Esophagus (tissue), 2 donors: ENCODE data around the gene AGFG1. TPM values are rescaled to one million over a fixed set of nuclear protein-coding genes. Genes with fewer than 3 reads are reported as not detected.

Experiments used
- H3K27ac ChIP-seq, 2 donors: one replicate each; pipeline ENCODE4 v1.5.1; 2013; ENCODE audit warnings: low read depth in 2 of 2, mild to moderate bottlenecking in 2 of 2, inconsistent platforms in 1 of 2, low read length in 1 of 2, moderate library complexity in 1 of 2
- H3K27me3 ChIP-seq, 2 donors: one replicate each; pipeline ENCODE4 v1.6.1; 2013; ENCODE audit warnings: low read length in 2 of 2, control low read depth in 1 of 2, mild to moderate bottlenecking in 1 of 2; ENCODE audit not compliant: insufficient read depth in 2 of 2, control insufficient read depth in 1 of 2
- H3K36me3 ChIP-seq, 2 donors: one replicate each; pipeline ENCODE4 v1.6.1; 2013; ENCODE audit warnings: low read length in 1 of 2; ENCODE audit not compliant: control insufficient read depth in 2 of 2, insufficient read depth in 2 of 2
- H3K4me1 ChIP-seq, 2 donors: one replicate each; pipeline ENCODE4 v1.6.1; 2013; ENCODE audit warnings: low read length in 1 of 2; ENCODE audit not compliant: control insufficient read depth in 2 of 2, insufficient read depth in 2 of 2
- H3K4me3 ChIP-seq, 2 donors: one replicate each; pipeline ENCODE4 v1.5.1; 2013; ENCODE audit warnings: low read length in 2 of 2, mild to moderate bottlenecking in 2 of 2, low read depth in 1 of 2, moderate library complexity in 1 of 2
- H3K9me3 ChIP-seq, 2 donors: one replicate each; pipeline ENCODE4 v1.6.1; 2013; ENCODE audit warnings: mild to moderate bottlenecking in 2 of 2, low read depth in 1 of 2, low read length in 1 of 2, moderate library complexity in 1 of 2; ENCODE audit not compliant: control insufficient read depth in 2 of 2, insufficient read depth in 1 of 2
- WGBS, 2 donors: extraction: QIAGEN DNeasy Blood & Tissue Kit; methylation state at CpG; one replicate each; pipeline ENCODE4 v1.1.7; 2013; 5-methylcytosine and 5-hydroxymethylcytosine counted together
- polyA plus RNA-seq, 2 donors: library from polyadenylated mRNA; stranded (reverse); fragments of 200-250 nt; gene quantifications; one replicate each; pipeline ENCODE4 v1.2.3, GENCODE V29; 2013
- donor health status: healthy with polysubstance abuse.
- donor health status: Bipolar disorder and iron deficiency.

The AGFG1 gene
- polyA plus RNA-seq, 2 donors: 20.3 to 31.2 TPM

DNA sequence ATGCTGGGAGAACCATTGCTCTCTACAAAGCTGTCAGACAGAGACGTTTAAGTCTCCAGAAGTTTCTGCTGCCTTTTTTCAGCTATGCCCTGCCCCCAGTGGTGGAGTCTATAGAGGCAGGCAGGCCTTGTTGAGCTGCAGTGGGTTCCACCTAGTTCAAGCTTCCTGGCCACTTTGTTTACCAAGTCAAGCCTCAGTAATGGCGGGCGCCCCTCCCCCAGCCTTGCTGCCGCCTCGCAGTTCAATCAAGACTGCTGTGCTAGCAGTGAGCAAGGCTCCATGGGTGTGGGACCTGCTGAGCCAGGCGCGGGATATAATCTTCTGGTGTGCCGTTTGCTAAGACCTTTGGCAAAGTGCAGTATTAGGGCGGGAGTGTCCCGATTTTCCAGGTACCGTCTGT is 74.0 kb downstream of the AGFG1 start:
- 94 to 97% methylated on average over 11 of the region's 11 CpGs for WGBS, 2 donors
- peaks cover 0 to 6% of the 10 kb centered on the region in 2 donors for H3K36me3 ChIP-seq
- H3K4me3 ChIP-seq: no peak overlapping the region
- H3K27me3 ChIP-seq: no peaks in the 10 kb centered on the region
- no peak overlapping the region for H3K27ac ChIP-seq
- no peaks in the 10 kb centered on the region for H3K9me3 ChIP-seq
- no peaks in the 10 kb centered on the region for H3K4me1 ChIP-seq

GRCh38 chr2:227551836-227552235 is 79.9 kb downstream of the AGFG1 start:
- Histone ChIP-seq H3K27ac (no peak overlapping the region), H3K36me3 (peaks cover 0 to 2% of the 10 kb centered on the region in 2 donors), H3K27me3 (no peaks in the 10 kb centered on the region), H3K9me3 (no peaks in the 10 kb centered on the region), H3K4me3 (no peak overlapping the region), H3K4me1 (no peaks in the 10 kb centered on the region)
- 95 to 98% methylated on average over 3 of the region's 3 CpGs for WGBS, 2 donors

DNA sequence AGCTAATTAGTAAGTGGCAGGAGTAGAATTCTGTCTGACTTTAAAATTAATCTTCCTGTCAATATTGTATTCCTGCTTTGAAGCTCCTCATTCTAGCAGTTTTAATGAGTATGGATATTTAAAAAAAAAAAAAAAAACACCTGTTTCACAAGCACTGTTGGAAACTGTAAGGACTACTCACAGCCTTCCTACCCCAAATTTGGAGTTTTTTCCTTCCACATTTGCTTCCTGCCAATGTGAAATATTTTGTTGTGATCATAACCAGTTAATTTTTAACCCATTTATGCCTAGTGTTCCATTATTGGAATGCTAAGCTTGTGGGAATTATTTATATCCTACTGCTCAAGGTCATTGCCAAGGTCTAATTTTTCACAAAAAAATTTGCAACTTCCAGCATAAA is 90.6 kb downstream of the AGFG1 start:
- Histone ChIP-seq H3K27ac (no peak overlapping the region), H3K36me3 (no peaks in the 10 kb centered on the region), H3K4me1 (no peaks in the 10 kb centered on the region), H3K4me3 (no peak overlapping the region), H3K9me3 (no peaks in the 10 kb centered on the region), H3K27me3 (no peaks in the 10 kb centered on the region)

GRCh38 chr2:227565080-227565479 is 93.1 kb downstream of the AGFG1 start:
- H3K27ac ChIP-seq: no peak overlapping the region
- WGBS, 2 donors: 85 to 98% methylated on average over 1 of the region's 1 CpG
- no peaks in the 10 kb centered on the region for H3K9me3 ChIP-seq
- no peaks in the 10 kb centered on the region for H3K36me3 ChIP-seq
- H3K4me3 ChIP-seq: no peak overlapping the region
- no peaks in the 10 kb centered on the region for H3K4me1 ChIP-seq
- H3K27me3 ChIP-seq: no peaks in the 10 kb centered on the region

GRCh38 chr2:227566012-227566411 is 94.1 kb downstream of the AGFG1 start:
- Histone ChIP-seq H3K4me3 (no peak overlapping the region), H3K4me1 (no peaks in the 10 kb centered on the region), H3K36me3 (no peaks in the 10 kb centered on the region), H3K27me3 (no peaks in the 10 kb centered on the region), H3K9me3 (no peaks in the 10 kb centered on the region), H3K27ac (no peak overlapping the region)
- 69 to 80% methylated on average over 3 of the region's 3 CpGs for WGBS, 2 donors

DNA sequence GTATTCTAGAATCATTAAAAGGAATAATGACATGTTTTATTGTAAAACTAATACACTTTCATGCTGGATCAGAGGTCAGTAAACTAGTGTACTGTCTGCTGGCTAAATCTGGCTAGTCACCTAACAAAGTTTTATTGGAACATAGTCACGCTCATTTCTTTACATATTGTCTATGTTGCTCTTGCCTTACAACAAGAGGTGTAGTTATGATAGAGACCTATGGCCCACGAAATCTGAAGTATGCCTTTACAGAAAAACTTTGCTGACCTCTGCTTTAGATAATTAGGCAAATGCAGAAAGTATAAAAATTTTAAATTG is 96.9 kb downstream of the AGFG1 start:
- Histone ChIP-seq H3K4me1 (no peaks in the 10 kb centered on the region), H3K9me3 (no peaks in the 10 kb centered on the region), H3K4me3 (no peak overlapping the region), H3K27me3 (no peaks in the 10 kb centered on the region), H3K27ac (no peak overlapping the region), H3K36me3 (no peaks in the 10 kb centered on the region)
- 89 to 94% methylated on average over 2 of the region's 2 CpGs for WGBS, 2 donors

- no peak overlapping the region for H3K27ac ChIP-seq
- no peaks in the 10 kb centered on the region for H3K9me3 ChIP-seq
- no peaks in the 10 kb centered on the region for H3K4me1 ChIP-seq
- H3K4me3 ChIP-seq: no peak overlapping the region
- WGBS, 2 donors: 34 to 49% methylated on average over 1 of the region's 1 CpG
- H3K27me3 ChIP-seq: no peaks in the 10 kb centered on the region
- no peaks in the 10 kb centered on the region for H3K36me3 ChIP-seq
Measured at GRCh38 chr2:227570615-227571014, 98.7 kb downstream of the AGFG1 start.

GRCh38 chr2:227576110-227576509 is 104.2 kb downstream of the AGFG1 start:
- H3K4me3 ChIP-seq: no peak overlapping the region
- no peaks in the 10 kb centered on the region for H3K9me3 ChIP-seq
- H3K27me3 ChIP-seq: no peaks in the 10 kb centered on the region
- H3K27ac ChIP-seq: no peak overlapping the region
- no peaks in the 10 kb centered on the region for H3K4me1 ChIP-seq
- H3K36me3 ChIP-seq: no peaks in the 10 kb centered on the region

DNA sequence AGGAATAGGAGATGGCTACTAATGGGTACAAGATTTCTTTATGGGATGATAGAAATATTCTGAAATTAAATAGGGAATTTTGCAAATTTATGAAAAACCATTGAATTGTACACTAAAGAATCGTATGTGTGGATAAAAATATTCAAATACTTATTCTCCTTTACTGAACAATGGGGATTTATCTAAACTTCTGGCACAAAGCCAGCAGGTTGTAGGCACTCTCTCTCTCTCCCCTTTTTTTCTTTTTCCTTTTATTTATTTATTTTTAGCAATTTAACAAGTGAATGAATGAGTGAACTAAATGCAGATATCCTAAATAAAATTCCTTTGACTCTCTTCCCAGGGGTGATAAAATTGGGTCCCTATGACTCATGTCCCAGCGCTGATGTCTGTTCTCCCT is 104.9 kb downstream of the AGFG1 start:
- Histone ChIP-seq H3K27ac (no peak overlapping the region), H3K27me3 (no peaks in the 10 kb centered on the region), H3K36me3 (no peaks in the 10 kb centered on the region), H3K9me3 (no peaks in the 10 kb centered on the region), H3K4me1 (no peaks in the 10 kb centered on the region), H3K4me3 (no peak overlapping the region)
- 63 to 66% methylated on average over 2 of the region's 2 CpGs for WGBS, 2 donors

- no peak overlapping the region for H3K4me3 ChIP-seq
- H3K4me1 ChIP-seq: no peaks in the 10 kb centered on the region
- H3K27ac ChIP-seq: no peak overlapping the region
- H3K9me3 ChIP-seq: peaks cover under 1 to 3% of the 10 kb centered on the region in 2 donors
- WGBS, 2 donors: 38 to 43% methylated on average over 2 of the region's 2 CpGs
- H3K27me3 ChIP-seq: no peaks in the 10 kb centered on the region
- no peaks in the 10 kb centered on the region for H3K36me3 ChIP-seq
Measured at GRCh38 chr2:227577555-227577954, 105.6 kb downstream of the AGFG1 start.
